ENCODE data around the gene HTR1E.

The HTR1E gene

GRCh38 chr6:86949771-86950170, 12.4 kb downstream of the HTR1E start:
- H3K36me3 ChIP-seq, result no peaks in the 10 kb centered on the region; the same call in 1 of the 2 replicates
- no peak for TF ChIP-seq CTCF (IDR thresholded peaks at IDR 0.05; ENCODE audit: low read depth, low read length)
- no peaks in the 10 kb centered on the region; the same call in 1 of the 2 replicates for H3K4me1 ChIP-seq
- DNase-seq, result no peak
- no peaks in the 10 kb centered on the region for H3K27me3 ChIP-seq
- H3K4me3 ChIP-seq (ENCODE audit: low read depth, low read length), result no peak overlapping the region
- no peaks in the 10 kb centered on the region; the same call in 1 of the 2 replicates for H3K9me3 ChIP-seq

GRCh38 chr6:86952991-86953390, 15.7 kb downstream of the HTR1E start:
- Histone ChIP-seq H3K4me3 (ENCODE audit: low read depth, low read length) (no peak overlapping the region), H3K27me3 (no peaks in the 10 kb centered on the region), H3K9me3 (no peaks in the 10 kb centered on the region; the same call in 1 of the 2 replicates), H3K4me1 (no peaks in the 10 kb centered on the region; the same call in 1 of the 2 replicates), H3K36me3 (no peaks in the 10 kb centered on the region)
- no peak for TF ChIP-seq CTCF (IDR thresholded peaks at IDR 0.05; ENCODE audit: low read depth, low read length)
- no peak for DNase-seq

GRCh38 chr6:86959656-86960055, 22.3 kb downstream of the HTR1E start:
- no peak for TF ChIP-seq CTCF (IDR thresholded peaks at IDR 0.05; ENCODE audit: low read depth, low read length)
- no peak for DNase-seq
- Histone ChIP-seq H3K9me3 (no peaks in the 10 kb centered on the region), H3K4me1 (no peaks in the 10 kb centered on the region), H3K27me3 (no peaks in the 10 kb centered on the region), H3K36me3 (no peaks in the 10 kb centered on the region), H3K4me3 (ENCODE audit: low read depth, low read length) (no peak overlapping the region)

GRCh38 chr6:86961455-86962200, 24.3 kb downstream of the HTR1E start:
- no peak for TF ChIP-seq CTCF (IDR thresholded peaks at IDR 0.05; ENCODE audit: low read depth, low read length)
- no peak for DNase-seq
- no peaks in the 10 kb centered on the region for H3K27me3 ChIP-seq
- H3K36me3 ChIP-seq, result no peaks in the 10 kb centered on the region
- no peaks in the 10 kb centered on the region for H3K9me3 ChIP-seq
- H3K4me1 ChIP-seq, result no peaks in the 10 kb centered on the region
- H3K4me3 ChIP-seq (ENCODE audit: low read depth, low read length), result no peak overlapping the region

- no peak for DNase-seq
- H3K9me3 ChIP-seq, result no peaks in the 10 kb centered on the region
- H3K4me3 ChIP-seq (ENCODE audit: low read depth, low read length), result no peak overlapping the region
- H3K27me3 ChIP-seq, result no peaks in the 10 kb centered on the region
- H3K36me3 ChIP-seq, result no peaks in the 10 kb centered on the region
- no peak for TF ChIP-seq CTCF (IDR thresholded peaks at IDR 0.05; ENCODE audit: low read depth, low read length)
- H3K4me1 ChIP-seq, result no peaks in the 10 kb centered on the region
Measured at GRCh38 chr6:86963352-86963751, 26.0 kb downstream of the HTR1E start.

GRCh38 chr6:86964029-86964579, 26.8 kb downstream of the HTR1E start:
- no peaks in the 10 kb centered on the region for H3K9me3 ChIP-seq
- TF ChIP-seq CTCF (IDR thresholded peaks at IDR 0.05; ENCODE audit: low read depth, low read length), result no peak
- no peaks in the 10 kb centered on the region for H3K4me1 ChIP-seq
- no peak overlapping the region for H3K4me3 ChIP-seq (ENCODE audit: low read depth, low read length)
- no peak for DNase-seq
- H3K27me3 ChIP-seq, result no peaks in the 10 kb centered on the region
- no peaks in the 10 kb centered on the region for H3K36me3 ChIP-seq
